ENCODE measurements around the gene RGS7. TPM values are rescaled to one million over a fixed set of nuclear protein-coding genes. Genes with fewer than 3 reads are reported as not detected.
"Not testable (repeated sequence)": the region's sequence is repeated elsewhere in the genome, so short reads cannot be mapped to it uniquely, and the experiment has no call there.

Gene RGS7
- total and polyA plus RNA-seq, 10 donors, result 0.09 to 1.8 (median 0.72) TPM; not detected in 1

DNA sequence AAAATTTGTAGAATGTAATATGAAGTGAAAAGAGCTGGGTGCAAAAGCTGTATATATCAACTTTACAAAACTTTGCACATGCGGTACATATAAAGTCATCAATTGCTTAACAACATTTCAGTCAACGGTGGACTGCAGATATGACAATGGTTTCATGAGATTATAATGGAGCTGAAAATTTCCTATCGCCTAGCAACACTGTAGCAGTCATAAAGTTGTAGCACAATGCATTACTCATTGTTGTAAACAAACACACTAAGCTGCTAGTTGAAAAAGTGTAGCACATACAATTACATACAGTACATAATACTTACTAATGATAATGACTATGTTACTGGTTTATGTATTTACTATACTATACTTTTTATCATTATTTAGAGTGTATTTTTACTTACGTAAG is 64.0 kb downstream of the RGS7 start:
- 84 to 93% (median 89%) methylated on average over 4 of the region's 4 CpGs for WGBS, 5 donors
- intact Hi-C loops (cut with DNase I; ENCODE audit: low total_unique reads), result no loop called here
- DNase-seq, result no peak

DNA sequence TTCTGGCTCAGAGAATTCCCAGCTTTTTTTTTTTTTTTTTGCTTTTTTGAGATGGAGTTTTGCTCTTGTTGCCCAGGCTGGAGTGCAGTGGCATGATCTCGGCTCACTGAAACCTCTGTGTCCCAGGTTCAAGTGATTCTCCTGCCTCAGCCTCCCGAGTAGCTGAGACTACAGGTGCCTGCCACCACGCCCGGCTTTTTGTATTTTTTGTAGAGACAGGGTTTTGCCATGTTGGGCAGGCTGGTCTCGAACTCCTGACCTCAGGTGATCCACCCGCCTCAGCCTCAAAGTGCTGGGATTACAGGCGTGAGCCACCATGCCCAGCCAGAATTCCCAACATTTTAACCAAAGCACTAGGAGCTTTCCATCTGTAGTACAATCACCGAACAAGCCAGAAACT is 65.5 kb downstream of the RGS7 start:
- H3K27me3 ChIP-seq (replicated peaks in 1 of 7); H3K27ac ChIP-seq; DNase-seq; H3K4me3 ChIP-seq; H3K36me3 ChIP-seq; intact Hi-C loops (cut with DNase I; ENCODE audit: low total_unique reads); H3K4me1 ChIP-seq: not testable (repeated sequence)
- whole genome bisulfite sequencing, 5 donors, result 82 to 92% (median 84%) methylated on average over 7 to 8 of the region's 8 CpGs
- peaks cover 0 to 10% (median 0%) of the 10 kb centered on the region in 8 donors for H3K9me3 ChIP-seq

More for the DNA sequence above, 64.0 kb downstream of the RGS7 start:
- Histone ChIP-seq H3K36me3 (no peaks in the 10 kb centered on the region), H3K9me3 (peaks cover 0 to 5% (median 0%) of the 10 kb centered on the region in 8 donors), H3K27ac (no peak overlapping the region), H3K4me3 (no peak overlapping the region), H3K4me1 (no peaks in the 10 kb centered on the region), H3K27me3 (replicated peaks in 1 of 7) (no peaks in the 10 kb centered on the region)
- TF ChIP-seq POLR2A (IDR thresholded peaks at IDR 0.05), result no peak
- TF ChIP-seq POLR2AphosphoS5 (IDR thresholded peaks at IDR 0.05), result no peak
- no peak for TF ChIP-seq CTCF (IDR thresholded peaks at IDR 0.05 in 8 of 11, conservative IDR thresholded peaks at IDR 0.05 in 3 of 11)

GRCh38 chr1:241286486-241286885 is 70.5 kb downstream of the RGS7 start:
- 69 to 88% (median 79%) methylated on average over 1 of the region's 1 CpG for WGBS, 5 donors

GRCh38 chr1:241276391-241276790 is 80.6 kb downstream of the RGS7 start:
- TF ChIP-seq CTCF (IDR thresholded peaks at IDR 0.05 in 8 of 11, conservative IDR thresholded peaks at IDR 0.05 in 3 of 11) (no peak), POLR2A (IDR thresholded peaks at IDR 0.05) (no peak), POLR2AphosphoS5 (IDR thresholded peaks at IDR 0.05) (no peak)
- DNase-seq, result no peak
- Histone ChIP-seq H3K27ac (no peak overlapping the region), H3K9me3 (peaks cover 0 to 60% (median 37%) of the 10 kb centered on the region in 8 donors), H3K36me3 (no peaks in the 10 kb centered on the region), H3K27me3 (replicated peaks in 1 of 7) (no peaks in the 10 kb centered on the region), H3K4me3 (no peak overlapping the region), H3K4me1 (no peaks in the 10 kb centered on the region)
- intact Hi-C loops (cut with DNase I; ENCODE audit: low total_unique reads), result no loop called here
- WGBS, 5 donors, result 60 to 66% (median 61%) methylated on average over 3 of the region's 3 CpGs

More at GRCh38 chr1:241286486-241286885, 70.5 kb downstream of the RGS7 start:
- H3K36me3 ChIP-seq, result no peaks in the 10 kb centered on the region
- H3K27ac ChIP-seq, result no peak overlapping the region
- no peaks in the 10 kb centered on the region for H3K4me1 ChIP-seq
- intact Hi-C loops (cut with DNase I; ENCODE audit: low total_unique reads), result no loop called here
- TF ChIP-seq POLR2AphosphoS5 (IDR thresholded peaks at IDR 0.05) (no peak), CTCF (IDR thresholded peaks at IDR 0.05 in 8 of 11, conservative IDR thresholded peaks at IDR 0.05 in 3 of 11) (no peak), POLR2A (IDR thresholded peaks at IDR 0.05) (no peak)
- peaks cover 0 to 47% (median 31%) of the 10 kb centered on the region in 8 donors for H3K9me3 ChIP-seq
- no peak for DNase-seq
- no peak overlapping the region for H3K4me3 ChIP-seq
- no peaks in the 10 kb centered on the region for H3K27me3 ChIP-seq (replicated peaks in 1 of 7)

GRCh38 chr1:241275981-241276380 is 81.0 kb downstream of the RGS7 start:
- Histone ChIP-seq H3K4me1 (no peaks in the 10 kb centered on the region), H3K27me3 (replicated peaks in 1 of 7) (no peaks in the 10 kb centered on the region), H3K9me3 (peaks cover 0 to 60% (median 38%) of the 10 kb centered on the region in 8 donors), H3K27ac (no peak overlapping the region), H3K4me3 (no peak overlapping the region), H3K36me3 (no peaks in the 10 kb centered on the region)
- 77 to 86% (median 81%) methylated on average over 5 of the region's 5 CpGs for WGBS, 5 donors
- TF ChIP-seq CTCF (IDR thresholded peaks at IDR 0.05 in 8 of 11, conservative IDR thresholded peaks at IDR 0.05 in 3 of 11), result no peak
- TF ChIP-seq POLR2AphosphoS5 (IDR thresholded peaks at IDR 0.05), result no peak
- TF ChIP-seq POLR2A (IDR thresholded peaks at IDR 0.05), result no peak
- intact Hi-C loops (cut with DNase I; ENCODE audit: low total_unique reads), result no loop called here
- DNase-seq, result no peak
